ENCODE results near the gene GCH1.

- TF ChIP-seq CTCF (IDR thresholded peaks at IDR 0.05; ENCODE audit: low read depth, low read length) (no peak), EZH2phosphoT487 (IDR thresholded peaks at IDR 0.05; ENCODE audit: low read depth) (no peak)
Measured at GRCh38 chr14:54803396-54803795, 99.2 kb downstream of the GCH1 start.

All from OCI-LY3 (cell line).